ENCODE data around the gene ZNF830.

- TF ChIP-seq CTCF (IDR thresholded peaks at IDR 0.05), result no peak
- TF ChIP-seq ZFX (IDR thresholded peaks at IDR 0.05; ENCODE audit: borderline replicate concordance), result no peak
Measured at GRCh38 chr17:34979153-34979552, 17.8 kb downstream of the ZNF830 start.
